HG03342 (cell line): ENCODE measurements around the gene DST.

ENCODE experiments used
- ATAC-seq: cut with Tn5 transposase; IDR thresholded peaks from one replicate; pipeline ENCODE4 v1.9.1; 2021; ENCODE audit warnings: mild to moderate bottlenecking, moderate library complexity; ENCODE audit not compliant: unreplicated experiment

The DST gene

DNA sequence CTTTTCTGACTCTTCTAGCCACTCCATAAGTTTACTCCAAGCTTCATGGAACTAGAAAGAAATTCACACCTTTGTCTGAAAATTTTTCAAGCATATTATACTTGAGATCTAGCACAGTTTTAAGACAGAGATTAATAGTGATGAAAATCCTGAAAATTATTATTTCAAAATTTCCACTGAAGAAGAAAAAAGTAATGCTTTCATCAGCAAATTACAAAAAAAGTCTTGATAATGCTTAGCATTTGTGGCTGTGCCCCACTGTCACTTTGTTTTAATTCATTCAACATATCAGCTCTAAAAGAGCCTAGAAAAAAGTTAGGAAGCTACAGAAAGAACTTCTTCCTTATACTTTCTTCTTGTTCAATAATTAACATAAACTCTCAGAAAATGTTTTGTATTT, 153.1 kb downstream of the DST start:
- ATAC-seq: no peak

DNA sequence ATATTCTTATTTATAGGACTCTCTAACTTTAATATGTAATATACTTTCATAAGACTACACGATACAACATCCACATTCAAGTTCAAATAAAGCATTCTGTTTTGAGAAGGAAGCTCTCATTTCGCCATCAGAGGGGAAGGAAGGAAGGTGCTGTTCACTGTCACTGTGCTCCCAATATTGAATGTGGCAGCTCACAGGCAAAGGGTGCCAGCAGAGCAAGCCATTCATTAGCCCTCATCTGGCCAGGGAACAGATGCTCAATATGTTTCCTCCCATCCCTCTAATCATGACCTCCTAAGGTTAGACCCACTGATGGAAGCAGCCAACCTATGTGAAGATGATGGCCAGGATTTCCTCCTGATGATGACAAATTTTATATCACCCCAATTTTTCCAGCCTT, 154.4 kb downstream of the DST start:
- no peak for ATAC-seq

DNA sequence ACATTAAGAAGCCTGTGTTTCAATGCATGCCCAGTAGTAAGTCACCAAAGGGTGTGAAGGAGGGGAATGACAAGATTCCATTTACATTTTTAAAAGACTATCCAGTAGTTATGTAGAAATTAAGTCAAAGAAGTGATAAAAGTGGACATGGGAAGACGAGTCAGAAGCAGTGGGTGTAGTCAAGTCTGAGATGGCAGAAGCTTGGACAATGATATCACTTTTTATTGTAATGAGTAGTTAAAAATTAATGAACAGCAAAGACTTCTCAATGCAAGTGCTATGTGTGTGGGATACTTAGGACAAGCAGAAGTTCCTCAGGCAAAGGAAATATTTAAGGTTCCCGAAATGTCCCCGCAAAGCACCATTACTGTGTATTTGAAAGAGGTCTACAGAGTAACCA, 156.0 kb downstream of the DST start:
- no peak for ATAC-seq

DNA sequence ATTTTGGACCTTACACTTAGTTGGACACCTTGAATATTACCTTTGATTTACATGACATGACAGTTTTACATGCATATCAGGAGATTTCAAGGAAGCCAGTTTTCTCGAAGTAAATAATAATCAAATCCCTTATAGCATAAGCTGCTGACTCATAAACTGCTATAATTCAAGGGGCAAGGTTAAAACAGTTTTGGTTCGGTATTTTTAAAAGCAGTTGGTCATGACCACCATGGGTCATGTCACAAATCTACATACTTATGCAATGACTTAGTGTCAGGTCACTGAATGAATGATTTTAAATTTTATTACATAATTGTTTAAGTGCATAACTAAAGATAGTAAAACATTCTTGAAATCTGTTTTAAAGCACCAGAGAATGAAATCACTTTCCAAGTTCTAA, 158.0 kb downstream of the DST start:
- no peak for ATAC-seq

DNA sequence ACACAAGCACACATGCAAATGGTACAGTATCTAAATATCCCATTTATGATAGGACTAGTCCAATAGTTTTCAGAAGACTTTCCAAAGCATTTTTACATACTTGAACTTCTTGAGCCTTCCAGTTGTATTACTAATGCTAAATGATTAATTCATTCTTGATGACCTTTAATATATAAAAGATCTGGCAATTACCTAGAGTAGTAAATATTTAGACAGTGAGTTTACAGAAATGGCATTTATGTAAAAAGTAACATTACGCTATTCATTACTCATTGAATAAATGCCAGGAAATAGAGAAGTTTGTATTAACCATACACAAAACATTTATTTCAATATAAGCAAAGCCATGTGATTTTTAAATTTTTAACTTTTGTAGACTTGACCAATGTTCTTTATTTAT, 158.8 kb downstream of the DST start:
- ATAC-seq: no peak

DNA sequence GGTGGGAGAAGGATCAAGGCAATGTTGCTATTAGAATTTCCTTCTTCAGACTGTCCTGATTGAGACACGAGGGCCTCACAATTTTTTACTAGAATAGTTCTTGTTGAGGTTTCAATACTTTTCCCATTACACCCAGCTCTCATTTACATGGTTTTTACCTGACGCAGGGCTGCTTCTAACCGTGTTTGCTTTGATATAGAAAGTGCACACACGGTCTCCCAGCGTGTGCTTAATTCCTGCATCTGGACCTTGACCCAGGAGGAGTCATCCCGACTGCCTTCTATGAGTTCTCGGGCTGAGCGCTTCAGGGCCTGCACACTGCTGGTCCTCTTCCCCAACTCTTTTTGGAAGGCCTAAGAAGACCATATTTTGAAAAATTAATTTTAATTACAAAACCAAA, 160.2 kb downstream of the DST start:
- ATAC-seq: no peak

DNA sequence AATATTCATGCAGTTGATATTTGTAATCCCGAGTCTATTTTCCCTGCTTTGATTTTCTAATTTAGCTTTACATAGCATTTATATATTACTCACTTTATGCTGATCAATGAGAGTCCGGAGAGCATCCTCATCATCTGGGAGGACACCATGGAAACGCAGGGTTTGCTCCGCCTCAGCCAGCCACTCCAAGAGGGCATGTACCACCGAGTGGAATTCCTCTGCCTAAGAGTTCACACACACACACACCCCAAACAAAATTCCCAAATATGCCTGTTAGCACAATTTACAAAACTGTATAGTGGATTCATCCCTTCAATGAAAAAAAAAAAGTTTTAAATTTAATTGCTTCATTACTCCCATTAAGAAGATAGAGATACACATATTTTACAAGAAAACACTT, 160.7 kb downstream of the DST start:
- no peak for ATAC-seq

DNA sequence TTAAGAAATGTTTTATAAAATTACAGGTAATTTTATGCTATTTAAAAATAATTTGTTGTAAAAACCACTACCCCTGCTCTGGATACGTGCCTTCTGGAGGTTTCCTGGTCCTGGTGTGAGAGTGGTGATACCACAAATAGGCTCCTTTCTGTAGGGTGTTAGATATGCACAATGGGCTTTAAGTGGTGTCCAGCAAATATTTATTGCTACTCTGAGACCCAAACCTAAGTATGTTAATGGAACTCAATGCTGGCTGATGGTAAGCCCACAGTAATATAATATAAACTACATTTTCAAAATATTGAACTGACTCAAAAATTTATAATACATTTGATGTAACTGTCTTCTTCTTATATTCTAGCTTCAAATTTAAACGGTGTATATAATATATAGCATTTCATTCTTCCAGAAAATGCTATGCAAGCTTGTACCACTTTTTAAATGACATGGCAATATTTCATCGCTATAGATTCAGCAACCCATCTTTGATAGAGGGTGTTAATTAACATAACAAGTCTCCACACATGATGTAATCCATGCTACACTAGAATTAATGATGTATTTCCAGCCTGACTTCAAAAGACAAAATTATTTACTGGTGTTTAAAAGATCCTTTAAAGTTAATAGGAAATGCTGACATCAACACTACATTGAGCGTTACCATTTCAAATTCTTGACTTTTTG, 161.9 kb downstream of the DST start:
- ATAC-seq: no peak

DNA sequence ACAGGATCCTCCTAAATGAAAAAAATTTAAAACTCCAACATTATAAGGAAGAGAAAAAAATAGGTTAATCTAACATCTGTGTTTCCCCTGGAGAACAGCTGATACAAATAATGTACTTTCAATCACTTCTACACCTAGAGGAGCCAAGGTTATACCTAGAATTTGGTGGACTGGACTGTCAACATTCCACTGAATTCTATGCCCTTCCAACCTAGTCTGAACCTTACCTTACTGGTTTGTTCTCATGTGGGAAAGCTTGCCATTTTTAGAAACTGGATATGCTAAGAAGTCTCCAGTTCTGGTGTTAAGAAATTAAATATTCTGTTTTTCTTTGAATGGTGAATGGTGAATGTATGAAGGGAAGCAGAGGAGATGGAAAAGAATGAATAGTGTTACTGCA, 162.4 kb downstream of the DST start:
- no peak for ATAC-seq

DNA sequence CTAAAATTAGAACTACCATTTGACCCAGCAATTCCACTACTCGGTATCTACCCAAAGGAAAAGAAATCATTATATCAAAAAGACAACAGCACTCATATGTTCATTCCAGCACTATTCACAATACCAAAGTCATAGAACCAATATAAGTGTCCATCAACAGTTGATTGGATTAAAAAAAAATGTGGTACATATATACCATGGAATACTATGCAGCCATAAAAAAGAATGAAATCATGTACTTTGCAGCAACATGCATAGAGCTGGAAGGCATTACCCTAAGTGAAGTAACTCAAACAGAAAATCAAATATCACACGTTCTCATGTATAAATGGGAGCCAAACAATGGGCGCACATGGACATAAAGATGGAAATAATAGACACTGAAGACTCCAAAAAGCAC, 163.3 kb downstream of the DST start:
- no peak for ATAC-seq

DNA sequence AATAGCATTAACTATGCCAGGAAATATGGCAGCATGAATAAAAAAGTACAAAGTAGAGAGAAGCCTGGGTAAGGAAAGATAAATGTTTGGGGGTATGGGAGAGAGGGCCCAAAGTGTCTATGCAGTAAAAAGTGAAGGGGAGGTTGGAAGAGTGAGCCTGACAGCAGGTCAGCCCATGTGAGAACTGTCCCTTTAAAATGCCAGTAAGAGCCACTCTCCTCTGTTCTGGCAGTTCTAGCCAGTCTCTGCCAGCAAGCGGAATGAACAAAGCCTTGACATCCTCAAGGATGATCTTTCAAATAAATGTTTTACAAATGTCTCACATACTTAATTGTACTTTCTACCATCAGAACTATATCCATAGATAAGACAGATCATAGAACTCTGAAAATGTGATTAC, 164.5 kb downstream of the DST start:
- ATAC-seq: no peak

DNA sequence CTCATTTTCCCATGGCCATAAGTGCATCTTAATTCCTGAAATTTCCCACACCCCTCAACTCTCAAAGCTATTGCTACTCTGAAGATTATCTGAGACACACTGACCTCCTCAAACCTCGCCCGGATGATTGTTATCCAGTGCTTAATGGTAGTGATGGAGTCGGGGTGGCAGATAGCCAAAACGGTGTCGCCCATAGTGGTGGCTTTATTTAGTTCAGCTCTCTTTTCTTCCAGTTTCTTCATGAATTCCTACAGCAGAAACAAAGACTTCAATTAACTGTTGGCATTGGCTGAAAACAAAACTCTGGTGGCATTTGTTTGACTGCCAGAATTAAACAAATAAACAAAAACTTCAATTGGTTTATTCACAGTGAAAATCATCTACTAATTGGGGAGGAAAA, 165.4 kb downstream of the DST start:
- no peak for ATAC-seq

DNA sequence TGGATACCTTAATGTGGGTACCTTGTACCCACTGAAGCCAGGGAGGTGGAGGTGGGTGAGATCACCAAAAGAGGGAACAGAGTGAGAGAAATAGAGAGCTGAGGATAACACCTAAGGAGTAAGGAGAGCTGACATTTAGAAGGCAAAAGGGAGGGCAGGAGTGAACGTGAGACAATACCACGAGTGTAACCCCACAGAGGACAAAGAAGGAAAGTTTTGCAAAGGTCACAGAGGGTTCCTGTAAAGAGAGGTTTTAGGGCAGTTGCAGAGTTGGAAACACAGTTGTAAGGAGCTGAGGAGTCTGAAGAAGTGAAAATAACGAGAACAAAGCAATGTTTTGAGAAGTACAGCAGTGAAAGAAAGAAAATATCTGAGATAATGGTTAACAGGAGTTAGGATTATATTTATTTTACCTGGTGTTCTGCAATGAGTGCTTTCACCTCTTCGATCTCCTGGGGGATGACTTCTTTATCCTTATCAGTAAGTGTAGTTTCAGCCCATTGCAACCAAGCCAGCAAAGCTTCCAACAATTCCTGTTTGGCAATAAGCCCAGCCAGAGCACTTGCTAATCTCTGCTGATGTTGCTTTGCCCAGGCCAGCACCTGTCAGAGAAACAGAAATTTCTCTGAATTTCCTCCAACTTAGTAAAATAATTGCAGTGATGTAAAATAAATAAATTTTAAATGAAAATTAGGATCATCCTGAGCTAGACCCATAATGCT, 166.8 kb downstream of the DST start:
- no peak for ATAC-seq

DNA sequence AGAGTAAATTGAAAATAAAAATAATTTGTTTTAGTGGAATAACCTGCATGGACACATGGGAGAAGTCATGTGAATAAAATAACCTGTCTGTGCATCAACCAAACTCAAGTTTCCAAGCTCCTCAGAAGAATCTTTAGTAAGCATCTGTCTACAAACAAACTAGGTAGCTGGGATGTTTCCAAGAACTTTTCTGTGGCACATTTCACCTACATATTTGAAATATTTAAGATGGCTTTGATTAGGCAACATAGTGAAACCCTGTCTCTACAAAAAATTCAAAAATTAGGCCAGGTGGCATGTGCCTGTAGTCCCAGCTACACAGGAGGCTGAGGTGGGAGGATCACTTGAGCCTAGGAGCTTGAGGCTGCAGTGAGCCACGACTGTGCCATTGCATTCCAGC, 168.2 kb downstream of the DST start:
- ATAC-seq: no peak

DNA sequence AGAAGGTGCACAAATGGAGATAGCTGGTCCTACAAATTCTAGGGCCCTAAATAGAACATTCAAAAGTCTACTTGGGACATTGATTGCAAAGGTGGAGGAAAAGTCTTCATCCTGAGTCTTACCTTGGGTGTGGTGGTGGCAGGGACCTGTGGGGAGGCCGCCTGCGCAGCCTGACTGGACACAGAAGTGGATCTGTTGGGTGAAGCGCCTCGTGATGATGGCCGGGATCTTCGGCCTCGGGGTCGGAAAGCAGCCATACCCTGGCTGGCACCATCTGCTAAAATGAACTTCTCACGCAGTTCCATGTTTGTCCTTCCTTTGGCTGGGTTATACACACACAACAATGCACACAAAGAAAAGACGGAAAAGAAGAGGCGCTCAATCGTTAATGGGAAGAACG, 179.2 kb downstream of the DST start:
- no peak for ATAC-seq

DNA sequence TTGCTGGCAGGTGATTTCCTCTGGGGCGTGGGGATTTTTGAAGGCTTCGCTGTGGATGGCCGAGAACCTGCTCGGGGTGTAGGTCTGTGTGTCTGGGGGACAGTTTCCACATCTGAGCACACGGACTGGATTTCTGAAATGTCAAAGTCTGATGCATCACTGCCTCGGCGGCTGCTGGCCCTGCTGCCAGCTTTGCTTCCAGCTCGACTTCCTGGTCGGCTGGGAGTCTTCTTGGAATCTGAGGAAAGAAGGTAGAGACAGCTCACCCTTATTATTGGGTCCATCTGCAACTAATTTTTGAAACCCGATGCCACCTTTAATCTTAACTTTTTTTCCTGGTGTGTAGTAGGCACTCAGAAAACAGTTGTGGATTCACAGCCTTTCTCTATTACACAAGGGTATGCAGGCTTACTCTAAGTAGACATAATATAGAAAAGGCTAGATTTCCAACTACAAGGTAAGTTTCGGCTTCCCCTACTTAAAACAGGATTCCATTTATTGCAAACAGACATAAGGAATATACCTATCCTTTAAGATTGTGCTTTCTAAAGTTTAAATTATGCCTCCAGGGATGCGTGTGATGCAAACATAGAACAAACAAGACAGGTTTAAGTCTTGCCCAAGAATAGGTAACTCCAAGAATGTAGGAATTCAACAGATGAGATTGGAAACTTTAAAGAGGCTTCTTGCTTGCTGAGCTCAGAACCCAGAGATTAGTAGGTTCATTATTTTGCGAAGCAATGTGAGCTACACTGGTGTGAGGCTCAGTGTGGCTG, 183.5 kb downstream of the DST start:
- ATAC-seq: no peak

DNA sequence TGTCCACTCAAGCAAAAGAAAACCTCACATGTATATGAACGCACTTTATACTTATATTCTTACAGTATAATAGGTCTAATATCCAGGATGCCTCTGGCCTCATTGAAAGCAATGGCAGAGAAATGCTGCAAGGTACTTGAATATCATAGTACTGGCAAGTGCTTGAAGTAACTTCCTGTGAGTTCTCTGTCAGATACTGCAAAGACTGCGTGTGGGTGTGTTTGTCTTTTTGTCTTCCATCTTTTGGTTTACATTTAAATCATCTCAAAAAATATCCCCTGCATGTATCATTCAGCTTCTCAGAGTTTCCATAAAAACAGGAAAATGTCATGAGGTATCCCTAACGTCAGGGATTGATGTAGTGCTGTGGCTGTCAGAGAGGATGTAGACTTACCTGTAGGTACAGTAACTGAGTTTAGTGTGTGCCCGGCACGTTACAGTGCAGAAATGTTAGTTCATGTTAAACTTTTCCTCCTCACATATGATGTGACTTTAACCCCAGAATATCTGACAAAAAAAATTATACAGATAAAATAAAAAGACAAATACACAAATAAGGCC, 184.3 kb downstream of the DST start:
- no peak for ATAC-seq

DNA sequence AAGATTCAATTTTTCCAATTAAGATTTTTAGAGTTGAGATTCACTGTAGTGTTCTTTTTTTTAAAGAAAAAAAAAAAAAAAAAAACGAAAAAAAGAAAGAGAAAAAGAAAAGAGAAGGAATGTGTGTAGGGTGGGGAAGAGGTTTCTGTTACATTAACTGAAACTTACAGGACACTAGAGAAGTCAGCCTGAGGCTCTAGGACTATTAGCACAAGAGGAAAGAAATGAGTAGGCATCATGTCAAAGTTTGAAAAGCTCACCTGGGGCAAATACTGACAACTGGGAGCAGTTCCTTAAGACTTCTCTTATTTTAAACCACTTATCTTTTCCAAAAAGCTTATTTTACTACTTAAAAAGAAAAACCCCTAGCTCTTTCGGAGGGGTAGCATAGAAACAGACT, 185.9 kb downstream of the DST start:
- ATAC-seq: no peak

DNA sequence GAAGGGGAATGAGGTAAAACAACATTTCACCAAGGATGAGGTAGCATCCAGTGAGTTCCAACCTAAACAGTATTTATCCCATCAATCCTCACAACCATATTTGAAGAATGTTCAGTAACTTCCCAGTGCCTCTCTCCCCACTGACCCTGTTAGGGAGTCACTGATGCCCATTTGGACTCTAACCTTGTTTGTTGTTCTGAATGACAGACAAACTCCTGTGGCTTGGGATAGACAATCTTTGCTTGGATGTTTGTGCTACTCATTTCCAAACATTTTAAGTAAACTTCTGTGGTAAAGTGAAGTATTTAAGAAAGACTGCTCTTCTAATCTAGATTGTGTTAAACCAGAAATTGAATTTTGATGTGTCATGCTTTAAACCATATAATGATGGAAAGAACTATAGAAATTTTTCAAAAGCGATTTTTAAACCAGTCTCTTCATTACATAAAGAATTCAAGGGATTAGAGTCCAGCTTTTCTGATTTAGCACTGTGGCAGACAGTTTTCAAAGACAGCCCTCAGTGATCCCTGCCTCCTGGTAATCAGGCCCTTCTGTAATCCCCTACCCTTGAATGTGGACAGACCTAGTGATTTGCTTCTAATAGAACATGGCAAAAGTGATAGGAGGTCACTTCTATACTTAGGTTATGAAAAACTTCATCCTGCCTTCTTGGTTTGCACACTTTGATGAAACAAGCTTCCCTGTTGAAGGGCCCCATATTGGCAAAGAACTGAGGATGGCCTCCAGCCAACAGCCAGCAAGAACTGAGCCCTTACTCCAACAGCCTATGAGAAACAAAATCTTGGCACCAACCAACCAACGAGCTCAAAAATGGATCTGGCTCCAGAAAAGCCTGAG, 191.6 kb downstream of the DST start:
- no peak for ATAC-seq

DNA sequence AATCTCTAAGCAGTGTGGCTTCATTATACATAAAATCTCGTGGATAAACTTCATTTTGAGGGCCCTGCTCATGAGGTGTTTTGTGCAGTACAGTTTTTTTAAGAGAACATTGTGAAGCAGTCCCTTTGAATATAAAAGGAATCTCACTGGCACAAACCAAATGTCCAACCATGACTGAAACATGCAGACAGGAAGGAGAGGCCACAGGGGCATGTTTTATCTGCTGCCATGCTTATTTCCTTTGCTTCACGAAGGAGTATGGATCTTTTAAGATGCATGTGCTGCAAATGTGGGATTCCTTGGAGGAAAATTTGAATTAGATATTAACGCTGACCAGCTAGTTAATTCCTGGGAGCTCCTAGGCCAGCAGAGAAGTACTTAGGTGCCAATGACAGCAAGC, 192.3 kb downstream of the DST start:
- no peak for ATAC-seq

DNA sequence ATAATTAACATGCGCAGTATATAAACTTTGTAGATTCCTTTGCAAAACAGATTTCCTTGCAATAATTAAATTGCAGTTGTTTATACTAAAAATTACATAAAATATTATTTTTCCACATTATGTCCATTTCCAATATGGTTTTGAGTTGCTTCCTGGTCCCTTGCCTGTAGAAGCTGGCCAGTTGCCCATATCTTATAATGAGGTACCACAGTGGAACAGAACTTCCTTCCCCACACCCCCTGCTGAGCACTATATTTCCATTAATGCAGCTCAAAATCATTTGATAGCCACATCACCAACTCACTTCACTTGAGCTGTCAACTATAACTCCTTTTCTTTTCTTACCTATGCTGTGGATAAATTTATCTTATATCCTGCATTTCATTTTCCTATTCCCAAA, 194.6 kb downstream of the DST start:
- ATAC-seq: no peak
